Aorta (tissue), 5 donors: Measurements from ENCODE around the gene AQP12B. TPM values are rescaled to one million over a fixed set of nuclear protein-coding genes. Genes with fewer than 3 reads are reported as not detected.

Experiments used
- ATAC-seq: fragments of 200-7000 bp; cut with Tn5 transposase; one replicate; pipeline ENCODE4 v1.9.1; 2022; ENCODE audit warnings: moderate library complexity; ENCODE audit not compliant: low FRiP score
- DNase-seq, 2 donors: peaks; one replicate each; pipeline ENCODE4 v3.0.0-alpha.2; 2020
- H3K27ac ChIP-seq, 2 donors: one replicate each; pipeline ENCODE4 v1.5.1; 2013; ENCODE audit warnings: low read length in 2 of 2, mild to moderate bottlenecking in 2 of 2, moderate library complexity in 2 of 2, control low read depth in 1 of 2, inconsistent platforms in 1 of 2, low read depth in 1 of 2
- H3K27me3 ChIP-seq, 2 donors: one replicate each; pipeline ENCODE4 v1.6.1; 2013; ENCODE audit warnings: control low read depth in 1 of 2, low read length in 1 of 2, mild to moderate bottlenecking in 1 of 2, moderate library complexity in 1 of 2; ENCODE audit not compliant: insufficient read depth in 2 of 2, control insufficient read depth in 1 of 2
- H3K36me3 ChIP-seq, 2 donors: one replicate each; pipeline ENCODE4 v1.6.1; 2013; ENCODE audit warnings: control low read depth in 1 of 2, low read length in 1 of 2, mild to moderate bottlenecking in 1 of 2; ENCODE audit not compliant: insufficient read depth in 2 of 2, control insufficient read depth in 1 of 2
- H3K4me1 ChIP-seq, 2 donors: one replicate each; pipeline ENCODE4 v1.6.1; 2013; ENCODE audit warnings: low read length in 2 of 2, control low read depth in 1 of 2, mild to moderate bottlenecking in 1 of 2, moderate library complexity in 1 of 2; ENCODE audit not compliant: insufficient read depth in 2 of 2, control insufficient read depth in 1 of 2
- H3K4me3 ChIP-seq, 2 donors: one replicate each; pipeline ENCODE4 v1.5.1; 2013; ENCODE audit warnings: low read length in 2 of 2, control low read depth in 1 of 2, mild to moderate bottlenecking in 1 of 2
- H3K9me3 ChIP-seq: one replicate; pipeline ENCODE4 v1.6.1; 2013; ENCODE audit warnings: mild to moderate bottlenecking, low read length; ENCODE audit not compliant: control insufficient read depth
- WGBS, 2 donors: extraction: QIAGEN DNeasy Blood & Tissue Kit; methylation state at CpG; one replicate each; pipeline ENCODE4 v1.1.7; 2013; 5-methylcytosine and 5-hydroxymethylcytosine counted together
- intact Hi-C, 2 donors: fragments of 100-400 bp; cut with DNase I; formaldehyde crosslinking; loops; one replicate each; pipeline versions ENCODE4 v1.14.2 to v1.15.0; 2022
- polyA plus RNA-seq, 2 donors: library from polyadenylated mRNA; stranded (reverse); fragments of 200-250 nt; gene quantifications; one replicate each; pipeline ENCODE4 v1.2.3, GENCODE V29; 2013
- total RNA-seq, 2 donors: library from RNA; stranded (reverse); fragmentation: NEBNext Ultra II Directional; extraction: Animal tissue kit (Norgen Biotek cat#: 25700); gene quantifications; one replicate each; pipeline ENCODE4 v1.2.1, GENCODE V29; 2021
- donor health status: healthy with polysubstance abuse.
- donor health status: Bipolar disorder and iron deficiency.
- donor health status: DM: no; HTN: no; CAD: no.
- donor health status: DM: no; HTN: no; CAD: no.
- donor health status: DM: yes; HTN: yes; CAD: no.

Gene AQP12B
- total and polyA plus RNA-seq, 4 donors: 0.38 TPM; not detected in 3

DNA sequence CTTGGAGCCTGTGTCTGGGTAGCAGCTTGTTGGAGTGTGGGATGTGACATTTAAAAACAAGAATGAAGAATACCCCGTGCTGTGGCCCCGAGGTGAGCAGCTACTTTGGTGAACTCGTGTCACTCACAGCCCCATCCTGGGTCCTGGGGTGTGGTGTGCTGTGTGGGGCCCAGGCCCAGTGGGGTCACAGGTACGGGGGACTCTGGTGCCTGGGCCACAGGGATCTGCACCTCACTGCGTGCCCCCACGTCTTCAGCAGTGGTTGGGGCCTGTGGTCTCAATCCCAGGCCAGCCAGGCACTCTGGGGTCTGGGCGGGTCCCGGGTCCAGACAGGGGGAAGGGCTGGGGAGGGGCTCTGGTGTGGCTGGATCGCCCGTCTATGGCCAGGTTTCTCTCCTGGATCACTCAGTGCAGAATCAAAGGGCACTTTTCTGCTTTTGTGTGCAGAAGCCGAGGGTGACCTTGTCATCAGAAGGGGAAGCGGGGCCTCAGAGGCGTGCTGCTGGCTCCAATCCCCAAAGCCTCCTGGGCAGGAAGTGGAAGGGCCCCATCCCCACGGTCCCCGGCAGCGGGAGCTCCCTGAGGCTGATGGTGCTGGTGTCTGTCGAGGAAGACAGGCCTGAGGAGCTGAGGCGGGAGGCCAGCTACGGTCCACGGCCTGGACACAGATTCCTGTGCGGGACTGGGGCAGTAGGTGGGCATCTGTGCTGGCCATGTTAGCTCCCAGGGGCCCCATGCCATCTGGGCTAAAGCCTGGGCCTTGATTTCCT, 56.0 kb downstream of the AQP12B start:
- Histone ChIP-seq H3K4me1 (no peaks in the 10 kb centered on the region), H3K36me3 (no peaks in the 10 kb centered on the region), H3K4me3 (no peak overlapping the region), H3K9me3 (no peaks in the 10 kb centered on the region), H3K27ac (no peak overlapping the region), H3K27me3 (no peaks in the 10 kb centered on the region)
- intact Hi-C loops: no loop called here
- WGBS, 2 donors: 74 to 81% methylated on average over 21 of the region's 21 CpGs
- no peak for ATAC-seq
- DNase-seq: peak; percentile 68 to 79

Other genes starting within 250 kb of the AQP12B start
- 10 to 100 TPM; 32.3 to 62.6 TPM for gene GPC1, start 247.2 kb downstream of the AQP12B start, total RNA-seq
- 10 to 100 TPM; 28.0 to 66.8 TPM for gene GPC1, start 247.2 kb downstream of the AQP12B start, polyA plus RNA-seq
- gene ANKMY1, start 124.9 kb downstream of the AQP12B start, total RNA-seq: 10 to 100 TPM; 10.4 to 22.0 TPM
- gene ANKMY1, start 124.9 kb downstream of the AQP12B start, polyA plus RNA-seq: 1 to 10 TPM; 6.2 to 6.6 TPM
- gene DUSP28, start 122.5 kb downstream of the AQP12B start, total RNA-seq: 1 to 10 TPM; 2.1 to 3.4 TPM
- 1 to 10 TPM; 3.0 to 5.0 TPM for gene DUSP28, start 122.5 kb downstream of the AQP12B start, polyA plus RNA-seq
- gene RNPEPL1, start 114.4 kb downstream of the AQP12B start, total RNA-seq: 10 to 100 TPM; 42.9 to 46.9 TPM
- 100 to 1,000 TPM in 1 of 2 donors, 10 to 100 TPM in 1; 48.2 to 108 TPM for gene RNPEPL1, start 114.4 kb downstream of the AQP12B start, polyA plus RNA-seq
- gene CAPN10, start 96.2 kb downstream of the AQP12B start, total RNA-seq: 10 to 100 TPM; 23.7 to 35.5 TPM
- gene CAPN10, start 96.2 kb downstream of the AQP12B start, polyA plus RNA-seq: 10 to 100 TPM; 12.6 to 66.9 TPM
- gene GPR35, start 57.4 kb downstream of the AQP12B start, total RNA-seq: 1 to 10 TPM; 2.1 to 3.9 TPM
- 10 to 100 TPM; 10.1 to 14.5 TPM for gene GPR35, start 57.4 kb downstream of the AQP12B start, polyA plus RNA-seq
- not detected for gene AQP12A, start 9.0 kb upstream of the AQP12B start, total RNA-seq
- gene AQP12A, start 9.0 kb upstream of the AQP12B start, polyA plus RNA-seq: 1 to 10 TPM in 1 of 2 donors, not detected in 1; 2.5 TPM
- gene KIF1A, start 137.3 kb upstream of the AQP12B start, total RNA-seq: under 1 TPM; 0.72 to 0.78 TPM
- gene KIF1A, start 137.3 kb upstream of the AQP12B start, polyA plus RNA-seq: under 1 TPM in 1 of 2 donors, not detected in 1; 0.25 TPM
- not detected for gene AGXT, start 185.9 kb upstream of the AQP12B start, total RNA-seq
- gene AGXT, start 185.9 kb upstream of the AQP12B start, polyA plus RNA-seq: not detected
- not detected for gene MAB21L4, start 213.3 kb upstream of the AQP12B start, total RNA-seq
- 1 to 10 TPM in 1 of 2 donors, not detected in 1; 5.5 TPM for gene MAB21L4, start 213.3 kb upstream of the AQP12B start, polyA plus RNA-seq
- gene CROCC2, start 223.5 kb upstream of the AQP12B start, total RNA-seq: under 1 TPM; 0.13 to 0.45 TPM
- gene CROCC2, start 223.5 kb upstream of the AQP12B start, polyA plus RNA-seq: not detected